ENCODE results near the gene BZW1. TPM values are rescaled to one million over a fixed set of nuclear protein-coding genes. Genes with fewer than 3 reads are reported as not detected.

The BZW1 gene
- total RNA-seq, 1 experiment from 2014 or later = 454 TPM

DNA sequence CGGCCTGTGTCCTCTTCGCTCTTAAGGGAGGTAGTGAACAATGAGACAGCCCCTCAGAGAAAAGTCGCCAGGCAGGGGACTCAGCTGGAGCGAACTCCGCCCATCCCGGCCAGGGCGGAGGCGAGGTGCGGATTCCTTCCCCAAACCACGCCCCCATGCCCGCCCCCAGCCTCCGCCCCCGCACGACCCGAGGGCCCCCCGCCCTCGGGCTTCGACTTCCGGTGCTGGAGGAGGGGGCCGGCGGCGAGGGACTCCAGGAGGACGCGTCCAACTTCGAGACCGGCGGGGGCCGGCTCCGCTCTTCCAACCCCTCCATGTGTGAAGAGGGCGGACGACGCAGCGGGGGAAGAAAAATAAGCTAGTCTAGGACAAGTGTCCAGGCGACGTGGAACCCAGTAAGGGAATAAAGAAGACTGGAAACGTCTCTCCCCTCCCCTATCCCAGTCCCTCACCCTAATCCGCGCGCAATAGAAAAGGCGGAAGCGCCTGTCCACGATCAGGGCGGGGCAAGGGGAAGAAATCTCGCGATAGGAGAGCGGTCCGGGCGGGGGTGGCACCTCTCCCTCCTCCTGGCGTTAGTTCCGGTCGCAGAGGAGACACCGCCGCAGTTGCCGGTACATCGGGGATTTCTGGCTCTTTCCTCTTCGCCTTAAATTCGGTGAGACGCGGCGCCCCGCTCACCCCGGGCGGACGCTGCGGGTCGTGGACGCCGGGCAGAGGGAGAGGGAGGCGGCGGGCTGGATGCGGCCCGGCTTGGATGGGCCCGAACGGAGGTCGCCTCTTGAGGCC lies at the start of gene BZW1 (continued):
- TF ChIP-seq ZFX (IDR thresholded peaks at IDR 0.05) = no peak
- TF ChIP-seq POLR2AphosphoS5 (IDR thresholded peaks at IDR 0.05; ENCODE audit: low read depth, low read length) = peak; percentile 97
- TF ChIP-seq, protein P1, sequence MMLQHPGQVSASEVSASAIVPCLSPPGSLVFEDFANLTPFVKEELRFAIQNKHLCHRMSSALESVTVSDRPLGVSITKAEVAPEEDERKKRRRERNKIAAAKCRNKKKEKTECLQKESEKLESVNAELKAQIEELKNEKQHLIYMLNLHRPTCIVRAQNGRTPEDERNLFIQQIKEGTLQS (IDR thresholded peaks at IDR 0.05) = no peak
- TF ChIP-seq SRF (IDR thresholded peaks at IDR 0.05; ENCODE audit: low read depth) = no peak; the same call in 1 of the 2 replicates
- peak; percentile 95 for TF ChIP-seq ELF1 (IDR thresholded peaks at IDR 0.05; ENCODE audit: borderline replicate concordance, low read depth)
- peak; percentile 82 for TF ChIP-seq SIN3A (IDR thresholded peaks at IDR 0.05; ENCODE audit: low read depth)

DNA sequence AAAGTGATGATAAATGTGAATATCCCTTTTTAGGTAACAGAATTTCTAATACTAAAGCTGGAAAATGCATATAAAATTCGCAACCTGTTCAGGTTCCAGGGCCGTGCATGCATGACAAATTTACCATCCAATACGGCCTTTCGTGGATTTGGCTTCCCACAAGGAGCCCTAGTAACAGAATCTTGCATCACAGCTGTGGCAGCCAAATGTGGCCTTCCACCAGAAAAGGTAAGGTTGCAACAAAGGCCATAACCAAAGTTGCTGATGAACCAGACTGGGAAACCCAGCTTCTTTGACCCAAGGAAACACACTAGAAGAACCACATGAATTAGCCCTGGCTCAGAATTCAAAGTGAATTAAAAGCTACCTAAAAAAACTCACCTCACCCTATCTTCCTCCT lies 49.6 kb upstream of the BZW1 start:
- Histone ChIP-seq H3K27ac (ENCODE audit: low read depth, low read length) (no peak overlapping the region), H4K20me1 (ENCODE audit: insufficient read depth) (no peaks in the 10 kb centered on the region), H3K9ac (ENCODE audit: low read length) (no peak overlapping the region), H3K27me3 (ENCODE audit: insufficient read depth, low read length) (no peaks in the 10 kb centered on the region), H3K9me2 (ENCODE audit: insufficient read depth) (no peaks in the 10 kb centered on the region), H3K4me3 (replicated peaks in 1 of 2; ENCODE audit: low read depth in 1 of 2, low read length in 2 of 2) (no peak overlapping the region), H3K9me3 (ENCODE audit: control insufficient read depth in 1 of 2, insufficient read depth in 1 of 2, low read depth in 1 of 2, low read length in 2 of 2) (no peaks in the 10 kb centered on the region), H2AFZ (ENCODE audit: low read depth, low read length, poor library complexity, severe bottlenecking) (no peak overlapping the region), H3K79me2 (ENCODE audit: insufficient read depth, low read length) (no peaks in the 10 kb centered on the region), H3K36me3 (ENCODE audit: control insufficient read depth in 1 of 2, insufficient read depth in 2 of 2, low read length in 2 of 2) (no peaks in the 10 kb centered on the region), H3K4me2 (ENCODE audit: low read length) (no peak overlapping the region), H3K4me1 (ENCODE audit: control insufficient read depth in 1 of 2, insufficient read depth in 2 of 2, low read length in 2 of 2) (peaks cover 40 to 71% of the 10 kb centered on the region in 2 experiments)
- BruUV-seq (replicated peaks) = no TSS peak
- RAD21 ChIA-PET (ENCODE audit: low non-redundant PET in 1 of 2, low total read pairs in 2 of 2, uncharacterized antibody in 2 of 2, unreplicated experiment in 2 of 2) = no interaction called here
- intact Hi-C loops (cut with micrococcal nuclease) = no loop called here
- CTCF ChIA-PET = no interaction called here
- no peak for TF ChIP-seq ZFX (IDR thresholded peaks at IDR 0.05)
- no peak for TF ChIP-seq YY1 (IDR thresholded peaks at IDR 0.05; ENCODE audit: extremely low read depth, insufficient replicate concordance, low read depth, low read length)
- no peak for TF ChIP-seq TCF7L2 (IDR thresholded peaks at IDR 0.05; ENCODE audit: borderline replicate concordance, extremely low read depth, insufficient read depth, insufficient read length)
- TF ChIP-seq ZNF274 (IDR thresholded peaks at IDR 0.05; ENCODE audit: low read depth, low read length) = no peak
- no peak for TF ChIP-seq EZH2 (IDR thresholded peaks at IDR 0.05)
- DNase-seq (ENCODE audit: low read depth, low spot score) (no peak), ATAC-seq (no peak)
- POLR2A ChIA-PET = no interaction called here
